ENCODE results near the gene RUNX3.

DNA sequence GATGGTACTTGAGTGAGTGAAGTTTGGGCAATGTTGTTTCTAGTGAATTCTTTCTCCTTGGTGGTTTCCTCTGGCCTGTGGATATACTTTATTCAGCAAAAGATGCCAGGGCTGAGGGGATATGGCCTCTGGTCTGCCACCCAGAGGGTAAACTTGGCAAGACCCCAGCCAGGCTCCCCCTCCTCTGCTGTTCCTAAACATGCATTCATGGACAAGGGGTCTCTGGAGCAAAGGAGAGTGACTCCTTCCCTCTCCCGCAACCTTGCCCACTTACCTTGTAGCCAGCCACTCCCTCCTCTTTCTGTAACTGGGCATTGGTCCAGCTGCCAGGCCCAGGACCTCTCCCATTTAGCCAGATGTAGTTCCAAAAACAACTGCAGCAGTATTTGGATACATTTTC, 43.8 kb downstream of the RUNX3 start:
- TF ChIP-seq, protein P1, sequence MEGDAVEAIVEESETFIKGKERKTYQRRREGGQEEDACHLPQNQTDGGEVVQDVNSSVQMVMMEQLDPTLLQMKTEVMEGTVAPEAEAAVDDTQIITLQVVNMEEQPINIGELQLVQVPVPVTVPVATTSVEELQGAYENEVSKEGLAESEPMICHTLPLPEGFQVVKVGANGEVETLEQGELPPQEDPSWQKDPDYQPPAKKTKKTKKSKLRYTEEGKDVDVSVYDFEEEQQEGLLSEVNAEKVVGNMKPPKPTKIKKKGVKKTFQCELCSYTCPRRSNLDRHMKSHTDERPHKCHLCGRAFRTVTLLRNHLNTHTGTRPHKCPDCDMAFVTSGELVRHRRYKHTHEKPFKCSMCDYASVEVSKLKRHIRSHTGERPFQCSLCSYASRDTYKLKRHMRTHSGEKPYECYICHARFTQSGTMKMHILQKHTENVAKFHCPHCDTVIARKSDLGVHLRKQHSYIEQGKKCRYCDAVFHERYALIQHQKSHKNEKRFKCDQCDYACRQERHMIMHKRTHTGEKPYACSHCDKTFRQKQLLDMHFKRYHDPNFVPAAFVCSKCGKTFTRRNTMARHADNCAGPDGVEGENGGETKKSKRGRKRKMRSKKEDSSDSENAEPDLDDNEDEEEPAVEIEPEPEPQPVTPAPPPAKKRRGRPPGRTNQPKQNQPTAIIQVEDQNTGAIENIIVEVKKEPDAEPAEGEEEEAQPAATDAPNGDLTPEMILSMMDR (conservative IDR thresholded peaks at IDR 0.05 in 1 of 2, IDR thresholded peaks at IDR 0.05 in 1 of 2; ENCODE audit: extremely low read depth in 1 of 2, insufficient read depth in 1 of 2, low read depth in 1 of 2, low read length in 2 of 2), result no peak
- no peak for TF ChIP-seq EZH2 (IDR thresholded peaks at IDR 0.05; ENCODE audit: borderline replicate concordance, low read length)

Data from mammary epithelial cell (primary cell).